Measurements from ENCODE around the gene TMEM201. TPM values are rescaled to one million over a fixed set of nuclear protein-coding genes. Genes with fewer than 3 reads are reported as not detected.
"Not testable (repeated sequence)": the region's sequence is repeated elsewhere in the genome, so short reads cannot be mapped to it uniquely, and the experiment has no call there.

TMEM201 gene
- total and polyA plus RNA-seq, 2 of the 8 experiments (the other 6 are each of a cell fraction or from before 2014, with no cell fraction given) = 8.2 to 27.1 TPM

DNA sequence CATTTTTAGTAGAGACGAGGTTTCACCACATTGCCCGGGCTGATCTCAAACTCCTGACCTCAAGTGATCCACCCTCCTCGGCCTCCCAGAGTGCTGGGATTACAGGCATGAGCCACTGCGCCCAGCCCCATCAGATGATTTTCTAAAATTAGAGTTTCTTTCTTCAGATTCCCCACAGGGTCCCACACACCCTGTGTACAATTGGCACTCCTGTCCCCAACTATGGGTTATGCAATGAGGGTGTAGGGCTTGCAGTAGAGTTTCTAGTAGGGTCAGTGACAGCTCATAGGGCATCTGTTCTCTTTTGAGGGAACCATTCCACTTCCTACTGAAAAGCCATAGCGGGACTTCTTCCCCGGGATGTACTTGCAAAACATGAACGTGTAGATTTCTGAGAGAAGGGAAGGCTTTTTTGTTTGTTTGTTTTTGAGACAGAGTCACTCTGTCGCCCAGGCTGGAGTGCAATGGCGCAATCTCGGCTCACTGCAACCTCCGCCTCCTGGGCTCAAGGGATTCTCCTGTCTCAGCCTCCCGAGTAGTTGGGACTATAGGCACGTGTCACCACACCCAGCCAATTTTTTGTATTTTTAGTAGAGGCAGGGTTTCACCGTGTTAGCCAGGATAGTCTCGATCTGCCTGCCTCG is 17.7 kb upstream of the TMEM201 start:
- H3K4me3 ChIP-seq (ENCODE audit: extremely low read depth in 1 of 4, insufficient read depth in 2 of 4, low read depth in 3 of 4, low read length in 4 of 4); DNase-seq (ENCODE audit: low read depth in 1 of 2, low spot score in 2 of 2); H4K20me1 ChIP-seq (replicated peaks in 1 of 2; ENCODE audit: control insufficient read depth in 1 of 2, insufficient read depth in 2 of 2, low read length in 2 of 2); H2BK20ac ChIP-seq (ENCODE audit: low read length); H3K56ac ChIP-seq (replicated peaks; ENCODE audit: insufficient read length, low read depth, low read length); H3K4me1 ChIP-seq (replicated peaks in 1 of 4; ENCODE audit: control insufficient read depth in 3 of 4, insufficient read depth in 4 of 4, low read length in 3 of 4); H3K4ac ChIP-seq (replicated peaks; ENCODE audit: insufficient read length, low read depth, low read length); H3K27me3 ChIP-seq (replicated peaks in 1 of 4; ENCODE audit: control insufficient read depth in 3 of 4, extremely low read depth in 1 of 4, insufficient read depth in 3 of 4, low read length in 3 of 4); H2BK5ac ChIP-seq (ENCODE audit: low read depth, low read length); H3K14ac ChIP-seq (ENCODE audit: insufficient read length); H3K79me2 ChIP-seq (ENCODE audit: control insufficient read depth in 1 of 2, insufficient read depth in 2 of 2, low read length in 2 of 2); H2BK15ac ChIP-seq (ENCODE audit: low read length); H3K79me1 ChIP-seq (ENCODE audit: low read depth, low read length); H2AFZ ChIP-seq (ENCODE audit: low read length); H4K8ac ChIP-seq (ENCODE audit: extremely low read depth, insufficient read depth, low read length); H4K91ac ChIP-seq (replicated peaks; ENCODE audit: insufficient read length, low read length); H2BK120ac ChIP-seq (replicated peaks; ENCODE audit: low read depth, low read length); POLR2A ChIA-PET (ENCODE audit: partially characterized antibody); H3K4me2 ChIP-seq (ENCODE audit: insufficient read depth in 1 of 2, low read depth in 2 of 2, low read length in 2 of 2); H3K9ac ChIP-seq (replicated peaks in 1 of 4; ENCODE audit: extremely low read depth in 1 of 4, low read depth in 3 of 4, low read length in 3 of 4); H3K23me2 ChIP-seq (ENCODE audit: low read depth, low read length); FAIRE-seq; H4K5ac ChIP-seq (ENCODE audit: insufficient read length, low read depth, low read length); H3K9me3 ChIP-seq (ENCODE audit: insufficient read depth in 2 of 2, low read depth in 1 of 2, low read length in 1 of 2); H3K18ac ChIP-seq (ENCODE audit: extremely low read depth, low read length); H3K23ac ChIP-seq (ENCODE audit: insufficient read length); H2BK12ac ChIP-seq (ENCODE audit: low read depth, low read length); H2AK5ac ChIP-seq (ENCODE audit: low read depth, low read length); H3K27ac ChIP-seq (ENCODE audit: low read depth, low read length): not testable (repeated sequence)
- H3K36me3 ChIP-seq (ENCODE audit: control insufficient read depth in 2 of 4, insufficient read depth in 4 of 4, low read length in 3 of 4) = peaks cover 0 to 23% (median 7%) of the 10 kb centered on the region in 4 experiments; a peak in 2 of 8 replicates
- 89% methylated on average over 15 of the region's 16 CpGs; no CpG with 5 or more reads in 1 of the 2 experiments for WGBS, 2 experiments (ENCODE audit: extremely low coverage in 1 of 2, insufficient coverage in 1 of 2, insufficient read length in 1 of 2, insufficient replicate concordance in 2 of 2, low coverage in 1 of 2, low lambda C conversion rate in 2 of 2, missing lambda C conversion rate in 1 of 2)
- CTCF ChIA-PET (ENCODE audit: partially characterized antibody) = interaction anchor here (0.7 to 1.8 kb wide), 8 partner anchors 17 to 128 kb away, joined by 3 to 5 read pairs (median 4); partner anchors contain the start of gene TMEM201
